GM18858 (cell line): ENCODE data around the gene PCGF6.
"Not testable (repeated sequence)": the region's sequence is repeated elsewhere in the genome, so short reads cannot be mapped to it uniquely, and the experiment has no call there.

Experiments used
- ATAC-seq: cut with Tn5 transposase; IDR thresholded peaks from one replicate; pipeline ENCODE4 v1.9.1; 2021; ENCODE audit not compliant: unreplicated experiment

The PCGF6 gene

DNA sequence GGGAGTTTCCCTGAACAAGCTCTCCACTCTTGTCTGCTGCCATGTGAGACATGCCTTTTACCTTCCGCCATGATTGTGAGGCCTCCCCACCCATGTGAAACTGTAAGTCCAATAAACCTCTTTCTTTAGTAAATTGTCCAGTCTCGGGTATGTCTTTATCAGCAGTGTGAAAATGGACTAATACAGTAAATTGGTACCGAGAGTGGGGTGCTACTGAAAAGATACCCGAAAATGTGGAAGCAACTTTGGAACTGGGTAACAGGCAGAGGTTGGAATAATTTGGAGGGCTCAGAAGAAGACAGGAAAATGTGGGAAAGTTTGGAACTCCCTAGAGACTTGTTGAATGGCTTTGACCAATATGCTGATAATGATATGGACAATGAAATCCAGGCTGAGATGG lies 92.0 kb downstream of the PCGF6 start:
- ATAC-seq: not testable (repeated sequence)

DNA sequence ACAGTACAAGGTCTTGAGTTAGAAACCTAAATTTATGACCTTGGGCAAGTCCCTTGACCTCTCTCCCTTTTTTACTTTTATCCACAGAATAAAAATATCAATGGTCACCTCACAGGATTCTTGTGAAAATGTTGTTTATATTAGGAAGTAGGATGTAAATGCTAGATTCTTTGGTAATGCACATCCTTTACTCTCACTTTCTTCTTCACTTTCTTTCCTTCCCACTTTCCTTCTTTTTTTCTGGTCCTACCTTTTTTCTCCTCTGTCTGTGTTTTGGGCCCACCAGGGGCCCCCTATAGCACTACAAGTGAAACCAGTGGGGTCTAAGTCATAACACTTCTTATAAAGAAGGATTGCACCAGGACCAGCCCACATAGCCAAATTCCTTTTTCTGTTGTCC lies 93.1 kb downstream of the PCGF6 start:
- no peak for ATAC-seq

DNA sequence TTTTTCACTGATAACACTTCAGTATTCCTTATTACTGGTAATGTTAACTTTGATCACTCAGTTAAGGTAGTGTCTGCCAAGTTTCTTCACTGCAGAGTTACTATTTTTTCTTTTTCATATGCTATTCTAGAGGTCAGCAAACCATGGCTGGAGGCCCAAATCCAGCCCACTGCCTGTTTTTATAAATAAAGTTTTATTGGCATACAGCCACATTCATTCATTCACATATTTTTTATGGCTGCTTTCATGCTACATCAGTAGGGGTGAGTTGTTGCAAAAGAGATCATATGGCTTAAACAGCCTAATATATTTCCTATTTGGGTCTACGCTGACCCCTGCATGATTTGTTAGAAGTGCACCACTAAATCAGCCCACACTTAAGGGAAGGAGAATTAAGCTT lies 94.3 kb downstream of the PCGF6 start:
- ATAC-seq: no peak

DNA sequence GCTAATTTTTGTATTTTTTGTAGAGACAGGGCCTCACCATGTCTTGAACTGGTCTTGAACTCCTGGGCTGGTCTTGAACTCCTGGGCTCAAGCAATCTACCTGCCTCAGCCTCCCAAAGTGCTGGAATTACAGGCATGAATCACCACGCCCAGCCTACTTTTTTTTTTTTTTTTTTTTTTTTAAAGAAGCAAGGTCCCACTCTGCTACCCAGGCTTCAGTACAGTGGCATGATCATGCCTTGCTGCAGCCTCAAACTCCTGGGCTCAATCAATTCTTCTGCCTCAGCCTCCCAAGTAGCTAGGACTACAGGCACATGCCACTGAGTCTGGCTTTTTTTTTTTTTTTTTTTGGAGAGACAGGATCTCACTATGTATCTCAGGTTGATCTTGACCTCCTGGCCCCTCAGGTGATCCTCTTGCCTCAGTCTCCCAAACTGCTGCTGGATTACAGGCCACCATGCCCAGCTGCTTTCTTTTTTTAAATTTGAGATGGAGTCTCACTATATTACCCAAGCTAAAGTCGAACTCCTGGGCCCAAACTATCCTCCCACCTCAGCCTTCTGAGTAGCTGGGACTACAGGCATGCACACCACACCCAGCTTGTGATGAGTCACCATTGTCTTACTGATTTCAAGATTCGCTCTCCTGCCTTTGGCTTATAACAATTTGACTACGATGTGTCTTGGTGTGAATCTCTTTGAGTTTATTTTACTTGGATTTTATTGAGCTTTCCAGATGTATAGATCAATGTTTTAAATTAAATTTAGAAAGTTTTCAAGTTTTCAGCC lies 96.2 kb downstream of the PCGF6 start:
- no peak for ATAC-seq

DNA sequence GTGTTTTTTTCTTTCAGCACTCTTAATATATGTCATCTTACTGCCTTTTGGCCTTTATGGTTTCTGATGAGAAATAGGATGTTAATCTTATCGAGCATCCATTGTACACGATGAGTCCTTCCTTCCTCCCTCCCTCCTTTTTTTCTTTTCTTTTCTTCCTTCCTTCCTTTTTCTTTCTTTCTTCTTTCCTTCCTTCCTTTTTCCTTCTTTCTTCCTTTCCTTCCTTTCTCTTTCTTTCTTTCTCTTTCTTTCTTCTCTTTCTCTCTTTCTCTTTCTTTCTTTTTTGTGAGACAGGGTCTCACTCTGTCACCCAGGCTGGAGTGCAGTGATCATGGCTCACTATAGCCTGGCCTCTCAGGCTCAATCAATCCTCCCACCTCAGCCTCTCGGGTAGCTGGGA lies 96.8 kb downstream of the PCGF6 start:
- no peak for ATAC-seq
